OCI-LY1 (cell line): ENCODE results near the gene CD83.

Experiments used
- EZH2 ChIP-seq: fragments of 200-600 bp; sonication (generic), shearing (Covaris generic); IDR thresholded peaks from 2 replicates; pipeline ENCODE4 v1.8.0; 2017; ENCODE audit warnings: borderline replicate concordance, mixed run types, mild to moderate bottlenecking, antibody characterized with exemption, low read length, moderate library complexity, mixed read lengths
- TF ChIP-seq, protein P1 (sequence below): fragments of 200-600 bp; sonication (generic), shearing (Covaris generic); IDR thresholded peaks from 2 replicates; pipeline ENCODE4 v1.5.1; 2017; ENCODE audit warnings: mild to moderate bottlenecking, antibody characterized with exemption, low read length, moderate library complexity, mixed read lengths

DNA sequence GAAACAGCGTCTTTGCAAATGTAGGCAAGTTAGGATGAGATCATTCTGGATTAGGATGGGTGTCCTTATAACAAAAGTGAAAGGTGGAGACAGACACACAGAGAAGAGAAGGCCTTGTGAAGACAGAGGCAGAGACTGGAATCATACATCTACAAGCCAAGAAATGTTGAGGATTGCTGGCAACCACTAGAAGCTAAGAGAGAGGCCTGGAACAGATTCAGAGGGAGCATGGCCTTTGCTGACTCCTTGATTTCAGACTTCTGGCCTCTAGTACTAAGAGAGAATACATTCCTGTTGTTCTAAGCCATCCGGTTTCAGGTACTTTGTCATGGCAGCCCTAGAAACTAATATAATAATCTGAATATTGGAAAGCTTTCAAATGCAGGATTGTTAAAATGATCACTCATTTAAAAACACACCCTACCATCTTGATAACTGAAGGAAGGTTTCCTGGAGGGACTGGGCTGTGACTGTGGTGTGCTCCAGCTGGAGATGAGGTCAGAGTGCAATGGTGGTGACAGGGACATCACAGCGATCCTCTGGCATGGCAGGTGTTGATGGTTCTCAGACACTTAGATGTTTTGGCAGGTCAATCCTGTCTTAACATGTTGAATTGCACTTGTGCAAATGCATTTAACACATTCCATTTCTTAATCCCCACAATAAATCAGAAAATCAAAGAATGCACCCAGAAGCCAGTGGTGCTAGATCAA, 25.1 kb downstream of the CD83 start:
- TF ChIP-seq, protein P1, sequence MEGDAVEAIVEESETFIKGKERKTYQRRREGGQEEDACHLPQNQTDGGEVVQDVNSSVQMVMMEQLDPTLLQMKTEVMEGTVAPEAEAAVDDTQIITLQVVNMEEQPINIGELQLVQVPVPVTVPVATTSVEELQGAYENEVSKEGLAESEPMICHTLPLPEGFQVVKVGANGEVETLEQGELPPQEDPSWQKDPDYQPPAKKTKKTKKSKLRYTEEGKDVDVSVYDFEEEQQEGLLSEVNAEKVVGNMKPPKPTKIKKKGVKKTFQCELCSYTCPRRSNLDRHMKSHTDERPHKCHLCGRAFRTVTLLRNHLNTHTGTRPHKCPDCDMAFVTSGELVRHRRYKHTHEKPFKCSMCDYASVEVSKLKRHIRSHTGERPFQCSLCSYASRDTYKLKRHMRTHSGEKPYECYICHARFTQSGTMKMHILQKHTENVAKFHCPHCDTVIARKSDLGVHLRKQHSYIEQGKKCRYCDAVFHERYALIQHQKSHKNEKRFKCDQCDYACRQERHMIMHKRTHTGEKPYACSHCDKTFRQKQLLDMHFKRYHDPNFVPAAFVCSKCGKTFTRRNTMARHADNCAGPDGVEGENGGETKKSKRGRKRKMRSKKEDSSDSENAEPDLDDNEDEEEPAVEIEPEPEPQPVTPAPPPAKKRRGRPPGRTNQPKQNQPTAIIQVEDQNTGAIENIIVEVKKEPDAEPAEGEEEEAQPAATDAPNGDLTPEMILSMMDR: no peak
- TF ChIP-seq EZH2: no peak
